ENCODE data around the gene HSF4. TPM values are rescaled to one million over a fixed set of nuclear protein-coding genes. Genes with fewer than 3 reads are reported as not detected.

HSF4 gene
- total RNA-seq, 1 experiment from 2014 or later: 57.1 TPM

GRCh38 chr16:67170168-67170948 lies 5.8 kb downstream of the HSF4 start, which contains the start of gene NOL3:
Gene NOL3 (plus strand): TSS chr16:67170538.
- peak; percentile 81 for DNase-seq
- Mint-ChIP-seq H3K4me3 (ENCODE audit: low read depth, unreplicated experiment) (peak within 1 kb of the TSS; percentile 71), H3K4me1 (ENCODE audit: low read depth, unreplicated experiment) (peaks cover 33% of the 10 kb centered on the region), H3K9me3 (ENCODE audit: low read depth, unreplicated experiment) (no peaks in the 10 kb centered on the region), H3K27me3 (ENCODE audit: unreplicated experiment) (no peaks in the 10 kb centered on the region), H3K27ac (ENCODE audit: unreplicated experiment) (peak within 1 kb of the TSS; percentile 52), H3K36me3 (ENCODE audit: insufficient read depth, unreplicated experiment) (peaks cover 41% of the 10 kb centered on the region)
- intact Hi-C loops (cut with micrococcal nuclease; ENCODE audit: unreplicated experiment): no loop called here
- BruUV-seq (replicated peaks): no TSS peak
- TF ChIP-seq CTCF (IDR thresholded peaks at IDR 0.05; ENCODE audit: unreplicated experiment): no peak
- CTCF ChIA-PET: interaction anchor here (0.5 to 1.9 kb wide), 7 partner anchors 10 to 217 kb away, joined by 3 to 6 read pairs (median 4); partner anchors contain the start of genes FBXL8 and TRADD

- TF ChIP-seq CTCF (IDR thresholded peaks at IDR 0.05; ENCODE audit: unreplicated experiment): no peak
- Mint-ChIP-seq H3K4me3 (ENCODE audit: low read depth, unreplicated experiment) (peak overlapping the region; percentile 71), H3K9me3 (ENCODE audit: low read depth, unreplicated experiment) (no peaks in the 10 kb centered on the region), H3K27me3 (ENCODE audit: unreplicated experiment) (no peaks in the 10 kb centered on the region), H3K4me1 (ENCODE audit: low read depth, unreplicated experiment) (peaks cover 40% of the 10 kb centered on the region), H3K27ac (ENCODE audit: unreplicated experiment) (peak overlapping the region; percentile 52), H3K36me3 (ENCODE audit: insufficient read depth, unreplicated experiment) (peaks cover 45% of the 10 kb centered on the region)
- CTCF ChIA-PET: interaction anchor here (0.5 to 1.9 kb wide), 4 partner anchors 11 to 58 kb away, joined by 3 to 6 read pairs (median 4); partner anchors contain the start of genes FBXL8 and TRADD
- intact Hi-C loops (cut with micrococcal nuclease; ENCODE audit: unreplicated experiment): no loop called here
- BruUV-seq (replicated peaks): TSS peak; percentile 5
- DNase-seq: no peak
Observed at GRCh38 chr16:67170949-67171649, 6.6 kb downstream of the HSF4 start.

- BruUV-seq (replicated peaks): no TSS peak
- intact Hi-C loops (cut with micrococcal nuclease; ENCODE audit: unreplicated experiment): no loop called here
- Mint-ChIP-seq H3K4me3 (ENCODE audit: low read depth, unreplicated experiment) (peak overlapping the region; percentile 89), H3K27me3 (ENCODE audit: unreplicated experiment) (no peaks in the 10 kb centered on the region), H3K36me3 (ENCODE audit: insufficient read depth, unreplicated experiment) (peaks cover 58% of the 10 kb centered on the region), H3K9me3 (ENCODE audit: low read depth, unreplicated experiment) (no peaks in the 10 kb centered on the region), H3K27ac (ENCODE audit: unreplicated experiment) (peak overlapping the region; percentile 90), H3K4me1 (ENCODE audit: low read depth, unreplicated experiment) (peaks cover 54% of the 10 kb centered on the region)
- DNase-seq: no peak
- no peak for TF ChIP-seq CTCF (IDR thresholded peaks at IDR 0.05; ENCODE audit: unreplicated experiment)
- CTCF ChIA-PET: interaction anchor here (0.6 to 2.0 kb wide), 2 partner anchors 12 to 239 kb away, joined by 6 to 7 read pairs; no protein-coding TSS in a partner anchor
Observed at GRCh38 chr16:67173323-67173722, 8.8 kb downstream of the HSF4 start.

GRCh38 chr16:67173808-67174705 lies 9.5 kb downstream of the HSF4 start:
- peak overlapping the region; percentile 89 for H3K4me3 Mint-ChIP-seq (ENCODE audit: low read depth, unreplicated experiment)
- TF ChIP-seq CTCF (IDR thresholded peaks at IDR 0.05; ENCODE audit: unreplicated experiment): no peak
- H3K27me3 Mint-ChIP-seq (ENCODE audit: unreplicated experiment): no peaks in the 10 kb centered on the region
- BruUV-seq (replicated peaks): no TSS peak
- CTCF ChIA-PET: interaction anchor here (0.6 to 2.0 kb wide), 6 partner anchors 11 to 238 kb away, joined by 3 to 7 read pairs (median 4); partner anchors contain the start of genes FBXL8 and TRADD
- no peaks in the 10 kb centered on the region for H3K9me3 Mint-ChIP-seq (ENCODE audit: low read depth, unreplicated experiment)
- peaks cover 58% of the 10 kb centered on the region for H3K36me3 Mint-ChIP-seq (ENCODE audit: insufficient read depth, unreplicated experiment)
- peaks cover 59% of the 10 kb centered on the region for H3K4me1 Mint-ChIP-seq (ENCODE audit: low read depth, unreplicated experiment)
- peak; percentile 95 for DNase-seq
- intact Hi-C loops (cut with micrococcal nuclease; ENCODE audit: unreplicated experiment): no loop called here
- H3K27ac Mint-ChIP-seq (ENCODE audit: unreplicated experiment): peak overlapping the region; percentile 90

All from Calu3 (cell line).